SK-N-SH (cell line): Measurements from ENCODE around the gene RGS6. TPM values are rescaled to one million over a fixed set of nuclear protein-coding genes. Genes with fewer than 3 reads are reported as not detected.

ENCODE experiments used
- CTCF ChIA-PET: fragments of 300-600, 350-600 bp; formaldehyde crosslinking; extraction: SDS; loops from one replicate; lab custom pipeline; 2021; lab: Yijun Ruan, JAX
- POLR2A ChIA-PET: fragments of 350-600 bp; sonication (Branson Sonifier 250); formaldehyde crosslinking; extraction: SDS; loops from one replicate; lab custom pipeline; 2020; ENCODE audit warnings: antibody characterized with exemption, inconsistent platforms; lab: Yijun Ruan, JAX
- DNase-seq: peaks from one replicate; pipeline ENCODE4 v3.0.0; 2012
- H2AFZ ChIP-seq: fragments of 200-600 bp; sonication (generic); 2 replicates; pipeline ENCODE4 v1.8.1; 2016; ENCODE audit warnings: antibody characterized with exemption, mild to moderate bottlenecking, low read depth
- H3F3A ChIP-seq: fragments of 200-600 bp; sonication (generic); replicated peaks from 2 replicates; pipeline ENCODE3; 2016; ENCODE audit warnings: antibody characterized with exemption, mild to moderate bottlenecking; ENCODE audit not compliant: insufficient read depth
- H3K27ac ChIP-seq, 2 experiments: fragments of 200-500 bp in 1 of 2; fragments of 200-600 bp in 1 of 2; sonication (Bioruptor generic) in 1 of 2; sonication (generic), shearing (Covaris generic) in 1 of 2; 2 replicates each; pipeline versions ENCODE4 v1.5.1 to v1.6.1; 2014 to 2016; ENCODE audit warnings: low read depth in 2 of 2, inconsistent platforms in 1 of 2, low read length in 1 of 2, mild to moderate bottlenecking in 1 of 2, mixed read lengths in 1 of 2
- H3K27me3 ChIP-seq: fragments of 200-600 bp; sonication (generic), shearing (Covaris generic); 2 replicates; pipeline ENCODE4 v1.6.1; 2016; ENCODE audit warnings: mixed run types; ENCODE audit not compliant: insufficient read depth
- H3K36me3 ChIP-seq, 2 experiments: fragments of 200-500 bp in 1 of 2; fragments of 200-600 bp in 1 of 2; sonication (Bioruptor generic) in 1 of 2; sonication (generic) in 1 of 2; replicated peaks in 1 of 2; 2 replicates each; pipeline versions ENCODE3 to v1.5.1; 2014 to 2016; ENCODE audit warnings: low read length in 1 of 2, mild to moderate bottlenecking in 1 of 2; ENCODE audit not compliant: insufficient read depth in 2 of 2, control insufficient read depth in 1 of 2
- H3K4me1 ChIP-seq, 2 experiments: fragments of 200-500 bp in 1 of 2; fragments of 200-600 bp in 1 of 2; sonication (Bioruptor generic) in 1 of 2; sonication (generic), shearing (Covaris generic) in 1 of 2; 2 replicates each; pipeline versions ENCODE4 v1.5.1 to v1.6.1; 2014 to 2016; ENCODE audit warnings: low read depth in 1 of 2, low read length in 1 of 2, mixed run types in 1 of 2; ENCODE audit not compliant: insufficient read depth in 2 of 2, control insufficient read depth in 1 of 2
- H3K4me2 ChIP-seq: fragments of 200-600 bp; sonication (generic), shearing (Covaris generic); 2 replicates; pipeline ENCODE4 v1.6.1; 2017; ENCODE audit warnings: mixed run types
- H3K4me3 ChIP-seq, 2 experiments: fragments of 200-500 bp in 1 of 2; fragments of 200-600 bp in 1 of 2; sonication (Bioruptor generic) in 1 of 2; sonication (generic), shearing (Covaris generic) in 1 of 2; 2 replicates each; pipeline versions ENCODE4 v1.5.1 to v1.8.1; 2014 to 2016; ENCODE audit warnings: low read depth in 2 of 2, inconsistent platforms in 1 of 2, low read length in 1 of 2, mild to moderate bottlenecking in 1 of 2, mixed read lengths in 1 of 2, moderate library complexity in 1 of 2
- H3K79me2 ChIP-seq: fragments of 200-600 bp; sonication (generic); 2 replicates; pipeline ENCODE4 v1.8.1; 2017; ENCODE audit warnings: mild to moderate bottlenecking; ENCODE audit not compliant: insufficient read depth
- H3K9ac ChIP-seq: fragments of 200-600 bp; sonication (generic); 2 replicates; pipeline ENCODE4 v1.6.1; 2017; ENCODE audit warnings: mixed run types
- H3K9me2 ChIP-seq: fragments of 200-600 bp; sonication (generic); 2 replicates; pipeline ENCODE4 v1.6.1; 2017; ENCODE audit warnings: mixed run types
- H3K9me3 ChIP-seq: fragments of 200-600 bp; sonication (generic); 2 replicates; pipeline ENCODE4 v1.6.1; 2017; ENCODE audit warnings: mixed run types, mild to moderate bottlenecking, moderate library complexity
- H4K20me1 ChIP-seq: fragments of 200-600 bp; sonication (generic); 2 replicates; pipeline ENCODE4 v1.6.1; 2017; ENCODE audit warnings: mild to moderate bottlenecking, mixed run types; ENCODE audit not compliant: insufficient read depth
- CHD2 ChIP-seq: fragments of 150-350 bp; IDR thresholded peaks from 2 replicates; pipeline ENCODE4 v1.6.1; 2018; ENCODE audit warnings: low read length; ENCODE audit not compliant: partially characterized antibody
- ELF1 ChIP-seq: IDR thresholded peaks from 2 replicates; pipeline ENCODE4 v1.4.0; 2012
- EP300 ChIP-seq, 2 experiments: IDR thresholded peaks; 2 replicates each; pipeline versions ENCODE4 v1.4.0 to v1.6.1; 2012; ENCODE audit warnings: borderline replicate concordance in 1 of 2, low read depth in 1 of 2, low read length in 1 of 2
- EZH2phosphoT487 ChIP-seq: fragments of 200-600 bp; sonication (generic); IDR thresholded peaks from 2 replicates; pipeline ENCODE4 v1.6.1; 2017; ENCODE audit warnings: low read depth, mixed run types, mild to moderate bottlenecking, antibody characterized with exemption, moderate library complexity, borderline replicate concordance
- FOXM1 ChIP-seq: IDR thresholded peaks from 2 replicates; pipeline ENCODE4 v1.4.0; 2012; ENCODE audit warnings: low read depth, mild to moderate bottlenecking
- GABPA ChIP-seq: IDR thresholded peaks from 2 replicates; pipeline ENCODE4 v1.4.0; 2012; ENCODE audit warnings: low read depth, mild to moderate bottlenecking
- GATA2 ChIP-seq: sonication (generic); formaldehyde crosslinking; IDR thresholded peaks from 2 replicates; pipeline ENCODE4 v1.5.0; 2020; ENCODE audit warnings: mild to moderate bottlenecking, missing genetic modification reagents
- JUND ChIP-seq: IDR thresholded peaks from 2 replicates; pipeline ENCODE4 v1.4.0; 2012
- NFIC ChIP-seq: IDR thresholded peaks from 2 replicates; pipeline ENCODE4 v1.4.0; 2012; ENCODE audit warnings: borderline replicate concordance
- POLR2AphosphoS5 ChIP-seq: IDR thresholded peaks from 2 replicates; pipeline ENCODE4 v1.6.1; 2012; ENCODE audit warnings: low read depth, low read length
- RFX5 ChIP-seq: IDR thresholded peaks from 2 replicates; pipeline ENCODE4 v1.6.1; 2012; ENCODE audit warnings: mild to moderate bottlenecking, improper control_type of control experiment, low read length
- RXRA ChIP-seq: IDR thresholded peaks from 2 replicates; pipeline ENCODE4 v1.4.0; 2012; ENCODE audit warnings: low read depth, mild to moderate bottlenecking, borderline replicate concordance
- SMC3 ChIP-seq: IDR thresholded peaks from 2 replicates; pipeline ENCODE4 v1.6.1; 2012; ENCODE audit warnings: low read depth, low read length, improper control_type of control experiment
- TAF1 ChIP-seq: IDR thresholded peaks from 2 replicates; pipeline ENCODE4 v1.6.1; 2012; ENCODE audit warnings: low read depth, mild to moderate bottlenecking, low read length, moderate library complexity, borderline replicate concordance
- TCF12 ChIP-seq: IDR thresholded peaks from 2 replicates; pipeline ENCODE4 v1.4.0; 2012
- TEAD4 ChIP-seq: IDR thresholded peaks from 2 replicates; pipeline ENCODE4 v1.4.0; 2012; ENCODE audit warnings: mild to moderate bottlenecking, borderline replicate concordance; ENCODE audit not compliant: insufficient read depth
- WGBS: methylation state at CpG from one replicate; pipeline ENCODE4 v1.1.6; 2017; ENCODE audit warnings: low lambda C conversion rate; 5-methylcytosine and 5-hydroxymethylcytosine counted together
- polyA plus RNA-seq, 3 experiments: library from polyadenylated mRNA; depleted of rRNA; stranded (reverse); fragments of >200 nt; gene quantifications; 2 replicates each; pipeline ENCODE4 v1.2.3, GENCODE V29; 2012
- TF ChIP-seq, protein P1 (sequence below): IDR thresholded peaks from 2 replicates; pipeline ENCODE4 v1.4.0; 2012; ENCODE audit warnings: low read depth
- TF ChIP-seq, protein P2 (sequence below): IDR thresholded peaks from 2 replicates; pipeline ENCODE4 v1.6.1; 2012; ENCODE audit warnings: mild to moderate bottlenecking, low read depth, low read length, moderate library complexity
- TF ChIP-seq, protein P3 (sequence below): IDR thresholded peaks from 2 replicates; pipeline ENCODE4 v1.4.0; 2012; ENCODE audit warnings: low read depth, borderline replicate concordance
- TF ChIP-seq, protein P4 (sequence below): fragments of 150-350 bp; IDR thresholded peaks from 2 replicates; pipeline ENCODE4 v1.6.1; 2017; ENCODE audit warnings: antibody characterized with exemption, low read length, low read depth, borderline replicate concordance
- TF ChIP-seq, protein P5 (sequence below): fragments of 150-350 bp; IDR thresholded peaks from 2 replicates; pipeline ENCODE4 v1.6.1; 2016; ENCODE audit warnings: mild to moderate bottlenecking, low read depth, low read length

Gene RGS6
- polyA plus RNA-seq, 1 of the 3 experiments (the other 2 are of a cell fraction): not detected

DNA sequence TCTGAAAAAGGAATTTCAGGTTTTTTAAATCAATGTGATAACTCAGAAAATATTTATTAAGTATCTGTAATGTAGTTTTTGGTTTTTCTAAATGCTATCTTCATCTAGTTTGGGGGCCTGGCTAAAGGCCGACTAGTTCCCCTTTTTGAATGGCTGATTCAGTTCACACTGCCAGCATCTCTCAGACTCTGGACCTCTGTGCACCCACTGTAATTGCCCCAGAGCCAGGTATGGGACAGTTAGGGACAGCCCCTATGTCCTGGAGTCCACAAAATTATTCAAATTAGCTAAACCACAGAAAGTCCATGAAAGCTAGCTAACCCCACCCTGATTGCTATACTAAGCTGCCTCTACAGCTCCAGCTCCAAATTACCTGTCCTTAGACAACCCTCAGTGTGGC, 49.1 kb upstream of the RGS6 start:
- Histone ChIP-seq H4K20me1 (no peaks in the 10 kb centered on the region), H3K79me2 (no peaks in the 10 kb centered on the region), H3K9me2 (no peaks in the 10 kb centered on the region), H3F3A (no peaks in the 10 kb centered on the region), H3K4me3 (no peak overlapping the region), H3K4me1 (no peaks in the 10 kb centered on the region), H2AFZ (no peak overlapping the region), H3K27ac (no peak overlapping the region), H3K9ac (no peak overlapping the region), H3K27me3 (no peaks in the 10 kb centered on the region), H3K36me3 (no peaks in the 10 kb centered on the region), H3K4me2 (no peak overlapping the region), H3K9me3 (no peaks in the 10 kb centered on the region)
- ChIA-PET CTCF (interaction anchor here (0.6 kb wide), 1 partner anchor 16 kb away, joined by 3 read pairs; no protein-coding TSS in a partner anchor), POLR2A (no interaction called here)
- no peak for DNase-seq
- TF ChIP-seq TEAD4 (no peak), GATA2 (no peak), GABPA (no peak), EP300 (IDR thresholded peaks at IDR 0.05; ENCODE audit: borderline replicate concordance in 1 of 2, low read depth in 1 of 2, low read length in 1 of 2) (no peak), TAF1 (no peak), NFIC (no peak), POLR2AphosphoS5 (no peak), TCF12 (no peak), RXRA (no peak), SMC3 (no peak)
- TF ChIP-seq, protein P1, sequence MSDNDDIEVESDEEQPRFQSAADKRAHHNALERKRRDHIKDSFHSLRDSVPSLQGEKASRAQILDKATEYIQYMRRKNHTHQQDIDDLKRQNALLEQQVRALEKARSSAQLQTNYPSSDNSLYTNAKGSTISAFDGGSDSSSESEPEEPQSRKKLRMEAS: no peak
- TF ChIP-seq, protein P2, sequence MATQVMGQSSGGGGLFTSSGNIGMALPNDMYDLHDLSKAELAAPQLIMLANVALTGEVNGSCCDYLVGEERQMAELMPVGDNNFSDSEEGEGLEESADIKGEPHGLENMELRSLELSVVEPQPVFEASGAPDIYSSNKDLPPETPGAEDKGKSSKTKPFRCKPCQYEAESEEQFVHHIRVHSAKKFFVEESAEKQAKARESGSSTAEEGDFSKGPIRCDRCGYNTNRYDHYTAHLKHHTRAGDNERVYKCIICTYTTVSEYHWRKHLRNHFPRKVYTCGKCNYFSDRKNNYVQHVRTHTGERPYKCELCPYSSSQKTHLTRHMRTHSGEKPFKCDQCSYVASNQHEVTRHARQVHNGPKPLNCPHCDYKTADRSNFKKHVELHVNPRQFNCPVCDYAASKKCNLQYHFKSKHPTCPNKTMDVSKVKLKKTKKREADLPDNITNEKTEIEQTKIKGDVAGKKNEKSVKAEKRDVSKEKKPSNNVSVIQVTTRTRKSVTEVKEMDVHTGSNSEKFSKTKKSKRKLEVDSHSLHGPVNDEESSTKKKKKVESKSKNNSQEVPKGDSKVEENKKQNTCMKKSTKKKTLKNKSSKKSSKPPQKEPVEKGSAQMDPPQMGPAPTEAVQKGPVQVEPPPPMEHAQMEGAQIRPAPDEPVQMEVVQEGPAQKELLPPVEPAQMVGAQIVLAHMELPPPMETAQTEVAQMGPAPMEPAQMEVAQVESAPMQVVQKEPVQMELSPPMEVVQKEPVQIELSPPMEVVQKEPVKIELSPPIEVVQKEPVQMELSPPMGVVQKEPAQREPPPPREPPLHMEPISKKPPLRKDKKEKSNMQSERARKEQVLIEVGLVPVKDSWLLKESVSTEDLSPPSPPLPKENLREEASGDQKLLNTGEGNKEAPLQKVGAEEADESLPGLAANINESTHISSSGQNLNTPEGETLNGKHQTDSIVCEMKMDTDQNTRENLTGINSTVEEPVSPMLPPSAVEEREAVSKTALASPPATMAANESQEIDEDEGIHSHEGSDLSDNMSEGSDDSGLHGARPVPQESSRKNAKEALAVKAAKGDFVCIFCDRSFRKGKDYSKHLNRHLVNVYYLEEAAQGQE: no peak
- TF ChIP-seq, protein P3, sequence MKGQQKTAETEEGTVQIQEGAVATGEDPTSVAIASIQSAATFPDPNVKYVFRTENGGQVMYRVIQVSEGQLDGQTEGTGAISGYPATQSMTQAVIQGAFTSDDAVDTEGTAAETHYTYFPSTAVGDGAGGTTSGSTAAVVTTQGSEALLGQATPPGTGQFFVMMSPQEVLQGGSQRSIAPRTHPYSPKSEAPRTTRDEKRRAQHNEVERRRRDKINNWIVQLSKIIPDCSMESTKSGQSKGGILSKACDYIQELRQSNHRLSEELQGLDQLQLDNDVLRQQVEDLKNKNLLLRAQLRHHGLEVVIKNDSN: no peak
- 9% methylated on average over 1 of the region's 1 CpG for WGBS

DNA sequence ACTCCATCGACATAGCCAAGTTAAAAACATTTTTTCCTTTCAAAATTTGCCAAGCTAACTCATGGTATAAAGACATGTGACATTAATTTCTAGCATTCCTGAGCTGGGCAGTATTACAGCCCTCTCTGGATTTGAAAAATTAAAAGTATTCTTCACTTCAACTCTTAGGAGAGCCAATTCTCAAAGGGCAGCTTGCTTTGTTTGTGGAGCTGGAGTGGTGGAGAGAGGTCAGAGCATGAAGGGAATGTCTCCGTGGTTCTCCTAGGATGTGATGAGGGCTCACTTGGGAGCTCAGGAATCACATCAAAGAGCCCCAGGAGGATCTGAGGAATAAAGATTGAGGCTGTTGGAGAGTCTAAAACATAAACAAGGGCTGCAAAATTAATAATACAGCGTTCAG, 46.9 kb upstream of the RGS6 start:
- H3K27me3 ChIP-seq: no peaks in the 10 kb centered on the region
- no peaks in the 10 kb centered on the region for H3K9me3 ChIP-seq
- POLR2A ChIA-PET: no interaction called here
- H3K9me2 ChIP-seq: no peaks in the 10 kb centered on the region
- H3K27ac ChIP-seq: no peak overlapping the region
- H3K36me3 ChIP-seq: no peaks in the 10 kb centered on the region
- H3K4me3 ChIP-seq: no peak overlapping the region
- H3K79me2 ChIP-seq: no peaks in the 10 kb centered on the region
- H3K4me2 ChIP-seq: no peak overlapping the region
- H3K4me1 ChIP-seq: no peaks in the 10 kb centered on the region
- CTCF ChIA-PET: no interaction called here
- 0% methylated on average over 3 of the region's 3 CpGs for WGBS
- no peak overlapping the region for H3K9ac ChIP-seq
- H2AFZ ChIP-seq: no peak overlapping the region
- no peaks in the 10 kb centered on the region for H4K20me1 ChIP-seq
- H3F3A ChIP-seq: no peaks in the 10 kb centered on the region
- DNase-seq: no peak
- TF ChIP-seq GATA2: no peak
- TF ChIP-seq ELF1: no peak
- TF ChIP-seq EZH2phosphoT487: no peak
- TF ChIP-seq JUND: no peak
- no peak for TF ChIP-seq RFX5
- TF ChIP-seq FOXM1: no peak
- TF ChIP-seq RXRA: no peak
- TF ChIP-seq, protein P4, sequence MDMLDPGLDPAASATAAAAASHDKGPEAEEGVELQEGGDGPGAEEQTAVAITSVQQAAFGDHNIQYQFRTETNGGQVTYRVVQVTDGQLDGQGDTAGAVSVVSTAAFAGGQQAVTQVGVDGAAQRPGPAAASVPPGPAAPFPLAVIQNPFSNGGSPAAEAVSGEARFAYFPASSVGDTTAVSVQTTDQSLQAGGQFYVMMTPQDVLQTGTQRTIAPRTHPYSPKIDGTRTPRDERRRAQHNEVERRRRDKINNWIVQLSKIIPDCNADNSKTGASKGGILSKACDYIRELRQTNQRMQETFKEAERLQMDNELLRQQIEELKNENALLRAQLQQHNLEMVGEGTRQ: no peak
- no peak for TF ChIP-seq CHD2
- TF ChIP-seq, protein P5, sequence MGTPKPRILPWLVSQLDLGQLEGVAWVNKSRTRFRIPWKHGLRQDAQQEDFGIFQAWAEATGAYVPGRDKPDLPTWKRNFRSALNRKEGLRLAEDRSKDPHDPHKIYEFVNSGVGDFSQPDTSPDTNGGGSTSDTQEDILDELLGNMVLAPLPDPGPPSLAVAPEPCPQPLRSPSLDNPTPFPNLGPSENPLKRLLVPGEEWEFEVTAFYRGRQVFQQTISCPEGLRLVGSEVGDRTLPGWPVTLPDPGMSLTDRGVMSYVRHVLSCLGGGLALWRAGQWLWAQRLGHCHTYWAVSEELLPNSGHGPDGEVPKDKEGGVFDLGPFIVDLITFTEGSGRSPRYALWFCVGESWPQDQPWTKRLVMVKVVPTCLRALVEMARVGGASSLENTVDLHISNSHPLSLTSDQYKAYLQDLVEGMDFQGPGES: no peak
- TF ChIP-seq EP300 (IDR thresholded peaks at IDR 0.05; ENCODE audit: borderline replicate concordance in 1 of 2, low read depth in 1 of 2, low read length in 1 of 2): no peak
